SU-DHL-6 (cell line): ENCODE results near the gene STT3B.

Experiments used
- EZH2phosphoT487 ChIP-seq: fragments of 200-600 bp; sonication (generic), shearing (Covaris generic); conservative IDR thresholded peaks from 2 replicates; pipeline ENCODE4 v1.6.1; 2018; ENCODE audit warnings: mild to moderate bottlenecking, antibody characterized with exemption, low read length, moderate library complexity, mixed read lengths
- TF ChIP-seq, protein P1 (sequence below): fragments of 200-600 bp; sonication (generic); IDR thresholded peaks from one replicate; pipeline ENCODE4 v1.5.1; 2017; ENCODE audit warnings: antibody characterized with exemption, mild to moderate bottlenecking, low read length, moderate library complexity; ENCODE audit not compliant: insufficient read depth, poor library complexity, severe bottlenecking

DNA sequence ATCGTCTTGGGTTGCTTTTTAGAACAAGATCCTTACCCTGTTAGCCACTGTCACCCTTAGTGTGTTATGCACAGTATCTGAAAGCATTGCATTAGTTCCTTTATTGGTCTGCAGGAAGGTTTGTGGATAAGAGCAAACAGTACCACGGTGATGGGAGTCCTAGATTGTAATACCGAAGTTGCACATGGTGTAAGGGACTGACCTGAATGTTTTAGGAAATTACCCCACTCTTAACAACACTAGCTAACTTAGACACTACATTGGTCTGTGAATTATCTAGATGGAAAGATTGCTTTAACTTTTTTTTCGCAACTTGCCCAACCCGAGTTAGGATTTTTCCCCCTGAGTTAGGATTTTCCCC lies 1.3 kb downstream of the STT3B start:
- TF ChIP-seq, protein P1, sequence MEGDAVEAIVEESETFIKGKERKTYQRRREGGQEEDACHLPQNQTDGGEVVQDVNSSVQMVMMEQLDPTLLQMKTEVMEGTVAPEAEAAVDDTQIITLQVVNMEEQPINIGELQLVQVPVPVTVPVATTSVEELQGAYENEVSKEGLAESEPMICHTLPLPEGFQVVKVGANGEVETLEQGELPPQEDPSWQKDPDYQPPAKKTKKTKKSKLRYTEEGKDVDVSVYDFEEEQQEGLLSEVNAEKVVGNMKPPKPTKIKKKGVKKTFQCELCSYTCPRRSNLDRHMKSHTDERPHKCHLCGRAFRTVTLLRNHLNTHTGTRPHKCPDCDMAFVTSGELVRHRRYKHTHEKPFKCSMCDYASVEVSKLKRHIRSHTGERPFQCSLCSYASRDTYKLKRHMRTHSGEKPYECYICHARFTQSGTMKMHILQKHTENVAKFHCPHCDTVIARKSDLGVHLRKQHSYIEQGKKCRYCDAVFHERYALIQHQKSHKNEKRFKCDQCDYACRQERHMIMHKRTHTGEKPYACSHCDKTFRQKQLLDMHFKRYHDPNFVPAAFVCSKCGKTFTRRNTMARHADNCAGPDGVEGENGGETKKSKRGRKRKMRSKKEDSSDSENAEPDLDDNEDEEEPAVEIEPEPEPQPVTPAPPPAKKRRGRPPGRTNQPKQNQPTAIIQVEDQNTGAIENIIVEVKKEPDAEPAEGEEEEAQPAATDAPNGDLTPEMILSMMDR, result no peak
- TF ChIP-seq EZH2phosphoT487, result no peak
